ENCODE measurements around the gene PRDM2. TPM values are rescaled to one million over a fixed set of nuclear protein-coding genes. Genes with fewer than 3 reads are reported as not detected.

The PRDM2 gene
- polyA plus RNA-seq, 4 donors: 32.0 to 42.0 (median 40.6) TPM

- DNase-seq (ENCODE audit: low read depth in 4 of 4, low spot score in 3 of 4): no peak
Observed at GRCh38 chr1:13732971-13733667, 33.1 kb downstream of the PRDM2 start.

- DNase-seq (ENCODE audit: low read depth in 4 of 4, low spot score in 3 of 4): no peak
Observed at GRCh38 chr1:13733711-13734110, 33.7 kb downstream of the PRDM2 start.

- no peak for DNase-seq (ENCODE audit: low read depth in 4 of 4, low spot score in 3 of 4)
Observed at GRCh38 chr1:13735168-13735930, 35.4 kb downstream of the PRDM2 start.

- no peak for DNase-seq (ENCODE audit: low read depth in 4 of 4, low spot score in 3 of 4)
Observed at GRCh38 chr1:13737398-13737797, 37.4 kb downstream of the PRDM2 start.

DNA sequence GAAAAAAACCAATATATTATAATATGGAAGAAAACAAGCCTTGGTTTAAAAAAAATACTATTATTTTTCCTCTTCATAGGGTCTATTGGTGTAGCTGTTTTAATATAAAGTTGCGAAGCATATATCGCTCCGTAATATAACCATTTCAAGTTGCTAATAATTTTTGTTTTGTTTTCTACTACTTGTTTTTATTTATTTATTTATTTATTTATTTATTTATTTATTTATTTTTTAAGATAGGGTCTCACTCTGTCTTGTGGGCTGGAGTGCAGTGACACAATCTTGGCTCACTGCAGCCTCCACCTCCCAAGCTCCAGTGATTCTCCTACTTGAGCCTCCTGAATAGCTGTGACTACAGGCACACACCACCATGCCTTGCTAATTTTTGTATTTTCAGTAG is 46.4 kb downstream of the PRDM2 start:
- DNase-seq (ENCODE audit: low read depth in 4 of 4, low spot score in 3 of 4): no peak

DNA sequence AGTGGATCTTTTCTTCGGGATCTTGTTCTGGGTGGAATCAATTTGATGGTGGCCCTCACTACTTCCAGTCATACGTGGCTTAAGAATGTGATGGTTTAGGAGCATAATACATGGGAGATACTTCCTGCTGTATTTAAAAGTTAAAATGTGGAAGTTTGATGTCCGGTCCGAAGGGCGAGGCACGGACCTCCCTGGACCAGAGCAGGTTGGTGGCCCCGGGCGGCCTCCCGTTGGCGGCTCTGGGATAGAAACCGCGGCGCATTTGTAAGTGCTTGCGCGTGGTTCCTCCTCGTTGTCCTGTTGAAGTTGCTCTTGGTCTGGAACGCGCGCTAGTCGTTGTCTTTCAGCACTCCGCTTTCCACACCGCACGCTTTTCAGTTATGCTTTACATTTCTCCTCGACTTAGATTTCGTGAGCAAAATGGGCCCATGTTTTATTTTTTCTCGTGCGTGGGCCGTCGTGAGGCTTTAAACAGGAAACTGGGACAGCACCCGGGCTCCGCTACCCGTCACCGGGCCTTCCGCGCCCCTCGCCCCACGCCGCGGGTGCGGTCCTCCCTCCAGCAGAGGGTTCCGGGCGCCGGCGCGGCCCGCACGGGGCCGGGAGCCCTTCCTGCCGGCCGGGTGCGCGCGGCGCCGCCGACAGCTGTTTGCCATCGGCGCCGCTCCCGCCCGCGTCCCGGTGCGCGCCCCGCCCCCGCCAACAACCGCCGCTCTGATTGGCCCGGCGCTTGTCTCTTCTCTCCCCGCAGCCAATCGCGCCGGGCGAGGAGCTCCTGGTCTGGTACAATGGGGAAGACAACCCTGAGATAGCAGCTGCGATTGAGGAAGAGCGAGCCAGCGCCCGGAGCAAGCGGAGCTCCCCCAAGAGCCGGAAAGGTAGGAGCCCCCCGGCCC is 48.9 kb downstream of the PRDM2 start:
- peak; percentile 83 to 92 (median 90) for DNase-seq (ENCODE audit: low read depth in 4 of 4, low spot score in 3 of 4)

- DNase-seq (ENCODE audit: low read depth in 4 of 4, low spot score in 3 of 4): no peak
Observed at GRCh38 chr1:13749543-13750341, 49.8 kb downstream of the PRDM2 start.

DNA sequence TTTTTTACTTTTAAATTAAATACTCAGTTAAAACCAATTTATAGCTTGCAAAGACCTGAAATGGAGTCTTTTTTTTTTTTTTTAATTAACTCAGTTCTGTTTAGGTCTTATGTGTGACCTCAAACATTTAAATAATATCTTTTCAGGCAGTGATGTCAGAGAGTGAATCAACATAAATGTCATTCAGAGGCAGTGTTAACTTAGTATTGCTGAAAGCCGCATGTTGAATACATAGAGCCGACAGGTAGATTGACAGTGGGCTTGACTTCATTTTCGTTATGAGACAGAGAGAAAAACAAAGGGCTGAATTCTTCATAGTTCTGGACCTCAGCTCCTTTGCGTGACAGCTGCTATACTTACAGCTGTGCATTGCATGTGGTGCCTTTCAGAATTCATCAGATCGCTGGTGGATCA is 51.5 kb downstream of the PRDM2 start:
- no peak for DNase-seq (ENCODE audit: low read depth in 4 of 4, low spot score in 3 of 4)

DNA sequence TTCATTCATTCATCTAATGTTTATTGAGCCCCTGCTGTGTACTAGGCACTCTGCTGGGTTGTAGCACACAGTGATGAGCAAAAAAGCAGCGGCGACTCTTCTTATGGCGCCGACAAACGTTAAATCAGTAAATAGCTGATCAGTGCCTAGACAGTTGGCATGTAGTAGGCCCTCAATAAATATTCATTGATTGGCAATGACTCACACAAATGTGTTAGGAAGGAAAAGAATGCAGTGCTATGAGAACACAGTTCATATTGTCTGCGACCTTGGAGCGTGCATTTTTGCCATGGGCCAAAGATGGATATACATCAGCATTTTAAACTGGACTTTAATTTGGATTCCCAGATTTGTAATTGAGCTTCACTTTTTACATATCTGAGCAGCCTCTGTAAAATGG is 52.0 kb downstream of the PRDM2 start:
- no peak for DNase-seq (ENCODE audit: low read depth in 4 of 4, low spot score in 3 of 4)

DNA sequence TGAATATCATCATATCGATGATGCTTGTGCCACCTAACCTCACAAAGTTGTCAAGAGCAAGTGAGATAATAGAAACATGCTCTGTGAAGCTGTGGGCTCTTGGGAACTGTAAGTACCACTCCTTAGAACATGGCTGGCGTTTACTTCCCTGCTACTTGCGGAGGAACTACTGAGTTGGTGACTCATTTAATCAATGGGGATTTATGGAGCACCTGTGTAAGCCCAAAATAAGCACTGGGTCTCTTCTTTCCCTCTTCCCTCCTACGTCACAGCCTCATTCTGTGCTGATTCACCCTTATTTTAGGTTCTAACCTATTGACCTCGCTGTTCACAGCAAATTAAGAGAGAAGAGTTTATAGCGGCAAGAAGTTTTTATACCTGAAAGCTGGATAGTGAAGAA is 52.9 kb downstream of the PRDM2 start:
- DNase-seq (ENCODE audit: low read depth in 4 of 4, low spot score in 3 of 4): no peak

GRCh38 chr1:13753636-13754402 is 53.8 kb downstream of the PRDM2 start:
- DNase-seq (ENCODE audit: low read depth in 4 of 4, low spot score in 3 of 4): no peak

- no peak for DNase-seq (ENCODE audit: low read depth in 4 of 4, low spot score in 3 of 4)
Observed at GRCh38 chr1:13754510-13755103, 54.6 kb downstream of the PRDM2 start.

- no peak for DNase-seq (ENCODE audit: low read depth in 4 of 4, low spot score in 3 of 4)
Observed at GRCh38 chr1:13756557-13757315, 56.7 kb downstream of the PRDM2 start.

DNA sequence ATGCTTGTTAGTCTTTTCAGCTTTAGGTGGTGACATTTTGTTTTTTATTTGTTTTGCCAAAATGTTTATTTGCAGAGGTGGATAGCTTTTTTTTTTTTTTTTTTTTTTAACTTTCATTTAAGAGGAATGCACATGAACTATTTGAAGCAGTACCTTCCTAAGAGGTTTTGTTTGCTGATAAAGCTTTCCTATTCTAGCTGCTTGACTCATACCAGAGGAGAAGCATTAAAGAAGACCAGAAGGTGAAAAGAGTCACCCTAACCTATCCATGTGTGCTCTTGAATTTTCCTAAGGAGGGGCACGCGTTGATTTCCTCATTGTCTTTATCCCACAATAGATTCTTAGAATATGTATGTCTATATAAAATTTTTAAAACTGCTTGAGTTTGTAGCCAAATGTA is 57.7 kb downstream of the PRDM2 start:
- no peak for DNase-seq (ENCODE audit: low read depth in 4 of 4, low spot score in 3 of 4)

DNA sequence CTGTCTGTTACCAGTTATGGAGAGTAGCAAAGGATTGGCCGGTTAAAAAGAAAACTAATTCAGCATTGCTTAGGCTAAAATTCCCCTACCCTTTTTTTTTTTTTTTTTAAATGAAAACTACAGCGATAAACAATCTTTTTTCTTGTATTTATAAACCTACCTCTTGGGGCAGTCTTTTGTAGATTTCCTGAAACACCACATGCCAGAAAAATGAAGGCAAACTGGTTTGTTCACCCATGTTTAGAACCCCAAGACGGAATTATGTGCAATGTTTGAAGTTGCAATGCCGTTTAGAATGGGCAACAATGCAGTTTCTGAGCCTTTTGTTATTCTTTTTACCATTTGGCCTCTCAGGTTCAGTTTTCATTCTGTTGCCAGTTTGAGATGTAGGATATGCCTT is 59.1 kb downstream of the PRDM2 start:
- peak in 2 of 4 donors; percentile 44 to 47 for DNase-seq (ENCODE audit: low read depth in 4 of 4, low spot score in 3 of 4)

- no peak for DNase-seq (ENCODE audit: low read depth in 4 of 4, low spot score in 3 of 4)
Observed at GRCh38 chr1:13760340-13760739, 60.4 kb downstream of the PRDM2 start.

- no peak for DNase-seq (ENCODE audit: low read depth in 4 of 4, low spot score in 3 of 4)
Observed at GRCh38 chr1:13760921-13761320, 60.9 kb downstream of the PRDM2 start.

DNA sequence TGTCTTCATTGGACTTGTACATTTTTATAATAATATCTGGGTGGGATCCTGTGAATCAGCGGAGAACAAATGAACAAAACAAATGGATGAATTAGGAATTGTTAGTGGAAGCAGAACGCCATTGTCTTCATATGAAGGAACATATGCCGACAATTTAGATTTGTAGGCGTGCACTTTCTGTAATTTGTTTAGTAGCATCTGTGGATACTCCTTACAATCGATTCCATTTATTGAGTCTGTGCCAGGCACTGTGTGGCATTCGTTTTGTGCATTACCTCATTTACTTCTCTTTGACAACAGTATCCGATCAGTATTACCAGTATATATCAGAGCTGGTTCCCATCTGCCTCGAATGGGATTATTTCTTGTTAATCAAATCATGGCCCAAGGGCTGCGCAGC is 61.9 kb downstream of the PRDM2 start:
- DNase-seq (ENCODE audit: low read depth in 4 of 4, low spot score in 3 of 4): no peak

DNA sequence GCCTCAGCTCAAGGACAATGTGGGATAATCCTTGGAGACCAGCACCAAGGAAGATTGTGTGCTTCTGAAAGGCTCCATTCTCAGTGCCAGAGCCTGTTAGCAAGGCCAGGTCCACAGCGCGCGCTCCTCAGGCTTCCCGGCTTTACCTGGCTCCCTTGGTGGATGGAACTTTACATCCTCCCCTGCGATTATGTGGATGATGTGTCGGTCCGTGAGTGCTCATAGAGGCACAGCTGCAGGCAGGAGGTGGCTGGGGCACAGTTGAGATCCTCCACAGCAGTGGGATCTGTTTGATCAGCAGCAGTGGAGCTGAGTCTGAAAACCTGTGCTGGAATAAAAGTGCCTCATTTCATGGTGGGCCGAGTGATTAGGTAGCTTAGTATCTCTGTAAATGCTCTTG is 62.7 kb downstream of the PRDM2 start:
- no peak for DNase-seq (ENCODE audit: low read depth in 4 of 4, low spot score in 3 of 4)

All from right renal pelvis (tissue), 4 donors.